IPS-18c (cell line): ENCODE measurements around the gene GJA1.

Experiments used
- H3K4me3 ChIP-seq: 2 replicates; pipeline ENCODE4 v1.7.0; 2013; ENCODE audit warnings: low read depth, mild to moderate bottlenecking, low read length, moderate library complexity; ENCODE audit not compliant: insufficient read depth
- H3K9me3 ChIP-seq: one replicate; pipeline ENCODE4 v1.6.1; 2013; ENCODE audit warnings: mild to moderate bottlenecking, low read length, moderate library complexity; ENCODE audit not compliant: control insufficient read depth, insufficient read depth

The GJA1 gene

GRCh38 chr6:121460170-121460569 is 24.7 kb downstream of the GJA1 start:
- no peak overlapping the region for H3K4me3 ChIP-seq
- H3K9me3 ChIP-seq = no peaks in the 10 kb centered on the region

- no peaks in the 10 kb centered on the region for H3K9me3 ChIP-seq
- H3K4me3 ChIP-seq = no peak overlapping the region
Measured at GRCh38 chr6:121463087-121463486, 27.6 kb downstream of the GJA1 start.

GRCh38 chr6:121465101-121465500 is 29.7 kb downstream of the GJA1 start:
- Histone ChIP-seq H3K9me3 (no peaks in the 10 kb centered on the region), H3K4me3 (no peak overlapping the region)

GRCh38 chr6:121479486-121480098 is 44.1 kb downstream of the GJA1 start:
- no peaks in the 10 kb centered on the region for H3K9me3 ChIP-seq
- no peak overlapping the region for H3K4me3 ChIP-seq

- Histone ChIP-seq H3K4me3 (no peak overlapping the region), H3K9me3 (no peaks in the 10 kb centered on the region)
Measured at GRCh38 chr6:121480099-121480713, 44.8 kb downstream of the GJA1 start.

- no peaks in the 10 kb centered on the region for H3K9me3 ChIP-seq
- H3K4me3 ChIP-seq = no peak overlapping the region
Measured at GRCh38 chr6:121482004-121482693, 46.7 kb downstream of the GJA1 start.

- H3K9me3 ChIP-seq = no peaks in the 10 kb centered on the region
- H3K4me3 ChIP-seq = no peak overlapping the region
Measured at GRCh38 chr6:121482751-121483150, 47.3 kb downstream of the GJA1 start.

- Histone ChIP-seq H3K9me3 (no peaks in the 10 kb centered on the region), H3K4me3 (no peak overlapping the region)
Measured at GRCh38 chr6:121485359-121485811, 49.9 kb downstream of the GJA1 start.

GRCh38 chr6:121491576-121491975 is 56.1 kb downstream of the GJA1 start:
- H3K9me3 ChIP-seq = no peaks in the 10 kb centered on the region
- no peak overlapping the region for H3K4me3 ChIP-seq

- Histone ChIP-seq H3K9me3 (no peaks in the 10 kb centered on the region), H3K4me3 (no peak overlapping the region)
Measured at GRCh38 chr6:121492536-121492935, 57.1 kb downstream of the GJA1 start.

GRCh38 chr6:121497970-121498375 is 62.5 kb downstream of the GJA1 start:
- Histone ChIP-seq H3K9me3 (no peaks in the 10 kb centered on the region), H3K4me3 (no peak overlapping the region)

GRCh38 chr6:121498481-121499276 is 63.2 kb downstream of the GJA1 start:
- H3K9me3 ChIP-seq = no peaks in the 10 kb centered on the region

More at GRCh38 chr6:121498481-121499276, 63.2 kb downstream of the GJA1 start:
- no peak overlapping the region for H3K4me3 ChIP-seq
